Measurements from ENCODE around the gene EFCAB6.

EFCAB6 gene

DNA sequence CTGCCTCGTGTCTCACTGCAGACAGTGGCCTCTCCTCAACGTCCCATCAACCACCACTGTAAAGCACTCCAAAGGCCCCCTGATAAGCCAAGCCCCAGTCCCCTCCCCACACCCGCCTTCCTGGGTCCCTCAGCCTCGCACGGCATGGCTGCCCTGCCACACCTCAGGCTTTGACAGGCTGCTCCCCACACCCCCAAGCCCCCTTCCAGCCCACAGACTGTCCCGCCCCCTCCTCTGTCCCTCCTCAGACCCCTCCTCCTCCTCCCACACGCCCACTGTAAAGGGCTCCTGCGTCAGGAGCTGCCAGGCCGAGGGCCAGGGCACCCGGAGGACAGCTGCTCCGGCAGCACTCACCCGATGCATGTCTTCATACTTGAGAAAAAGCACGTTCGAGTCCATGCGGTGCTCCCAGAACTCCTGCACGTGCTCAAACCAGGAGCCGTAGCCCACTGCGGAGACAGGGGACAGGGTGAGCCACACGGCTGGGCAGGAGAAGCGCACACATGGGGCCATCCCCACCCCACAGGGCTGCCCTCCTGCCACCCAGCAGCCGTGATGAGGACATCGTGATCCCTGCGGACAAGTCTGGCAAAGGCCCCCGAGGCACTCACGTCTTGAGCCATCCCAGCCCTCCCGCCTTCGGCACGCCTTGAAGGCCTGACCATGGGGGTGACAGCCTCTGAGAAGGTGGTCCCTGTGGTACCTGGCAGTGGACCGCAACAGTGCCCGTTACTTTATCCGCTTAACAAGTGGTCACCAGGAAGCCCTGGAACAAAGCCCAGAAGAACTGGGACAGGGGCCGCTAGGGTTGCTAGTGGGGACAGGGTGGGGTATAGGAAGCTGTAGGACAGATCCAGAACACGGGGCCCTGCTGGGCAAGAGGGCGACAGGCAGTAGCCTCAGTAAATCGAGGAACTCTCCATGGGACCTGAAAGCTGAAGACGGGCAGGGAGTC is 21.5 kb upstream of the EFCAB6 start:
- H3K79me1 ChIP-seq (ENCODE audit: low read length): no peaks in the 10 kb centered on the region
- no peak overlapping the region for H2BK12ac ChIP-seq (ENCODE audit: low read length)
- no peak overlapping the region for H2BK120ac ChIP-seq (ENCODE audit: insufficient read depth, low read length, poor library complexity)
- H3K4me2 ChIP-seq (ENCODE audit: low read length): no peak overlapping the region
- no peak overlapping the region for H3K27ac ChIP-seq (ENCODE audit: low read depth, low read length)
- H4K8ac ChIP-seq (ENCODE audit: low read depth, low read length): no peak overlapping the region
- peaks cover 2% of the 10 kb centered on the region for H3K9me3 ChIP-seq (ENCODE audit: insufficient read depth, low read depth, low read length)
- DNase-seq: no peak
- H3K4me3 ChIP-seq (ENCODE audit: low read depth, low read length): no peak overlapping the region
- H2BK5ac ChIP-seq (ENCODE audit: low read depth, low read length, poor library complexity): no peak overlapping the region
- H3K23ac ChIP-seq (ENCODE audit: low read length): no peak overlapping the region
- no peak overlapping the region for H2AK5ac ChIP-seq (ENCODE audit: low read length)
- no peak overlapping the region for H3K14ac ChIP-seq (ENCODE audit: low read length)
- no peak overlapping the region for H3K18ac ChIP-seq (ENCODE audit: low read length)
- no peaks in the 10 kb centered on the region for H3K27me3 ChIP-seq (ENCODE audit: insufficient read depth, low read length)
- H3K36me3 ChIP-seq (ENCODE audit: control insufficient read depth in 1 of 2, insufficient read depth in 2 of 2, low read length in 2 of 2): no peaks in the 10 kb centered on the region
- no peak overlapping the region for H3K9ac ChIP-seq (ENCODE audit: low read length)
- H4K12ac ChIP-seq (ENCODE audit: low read depth, low read length): no peak overlapping the region
- no peak overlapping the region for H4K91ac ChIP-seq (ENCODE audit: low read depth, low read length)
- no peak overlapping the region for H3K4ac ChIP-seq (ENCODE audit: low read depth, low read length)
- no peaks in the 10 kb centered on the region for H3K79me2 ChIP-seq (ENCODE audit: control insufficient read depth, insufficient read depth, low read length, poor library complexity)
- whole genome bisulfite sequencing (ENCODE audit: extremely low coverage, insufficient coverage, insufficient read length): no CpG with 5 or more reads among the region's 36 CpGs
- H2AFZ ChIP-seq (ENCODE audit: insufficient read depth, low read length, poor library complexity): no peak overlapping the region
- H3K4me1 ChIP-seq (ENCODE audit: control insufficient read depth in 1 of 2, insufficient read depth in 2 of 2, low read length in 2 of 2): no peaks in the 10 kb centered on the region

DNA sequence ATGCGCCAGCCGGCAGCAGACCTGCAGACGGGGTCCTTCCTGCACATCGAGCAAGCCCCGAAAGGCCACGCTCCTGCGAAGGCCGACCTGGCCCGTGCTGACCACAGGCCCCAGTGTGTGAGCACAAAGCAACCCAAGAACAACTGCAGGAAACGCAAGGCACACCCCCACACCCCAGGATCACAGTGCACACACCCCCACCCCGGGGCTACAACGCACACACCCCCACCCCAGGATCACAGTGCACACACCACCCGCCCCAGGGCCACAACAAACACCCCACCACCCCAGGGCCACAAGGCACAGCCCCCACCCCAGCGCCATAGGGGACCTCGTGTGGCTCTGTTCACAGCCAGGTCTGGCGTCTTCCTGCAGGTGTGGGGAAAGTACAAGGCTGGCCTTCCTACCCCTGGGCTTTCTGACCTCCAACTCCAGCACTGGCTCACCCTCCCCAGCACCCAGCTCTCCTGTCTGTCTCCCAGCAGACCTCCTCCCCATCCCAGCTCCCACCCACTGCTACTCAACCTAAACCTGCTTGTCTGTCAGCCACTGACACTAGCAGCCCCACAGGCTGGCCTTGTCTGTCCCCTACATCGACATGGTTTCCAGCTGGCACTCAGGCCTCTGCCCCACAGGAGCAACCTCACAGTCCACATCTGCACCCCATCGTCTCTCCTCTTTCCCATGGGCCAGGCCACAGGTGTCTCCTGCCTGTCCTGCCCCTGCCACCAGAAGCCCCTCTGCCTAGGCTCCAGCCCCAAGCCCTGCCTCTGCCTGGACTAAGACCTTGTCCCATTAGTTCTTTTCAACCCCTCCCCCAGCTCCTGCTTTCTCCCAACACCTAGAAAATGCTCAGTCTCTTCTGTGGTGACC is 20.5 kb upstream of the EFCAB6 start:
- no peak overlapping the region for H3K23ac ChIP-seq (ENCODE audit: low read length)
- H4K91ac ChIP-seq (ENCODE audit: low read depth, low read length): no peak overlapping the region
- no peak overlapping the region for H2BK12ac ChIP-seq (ENCODE audit: low read length)
- no peak overlapping the region for H3K27ac ChIP-seq (ENCODE audit: low read depth, low read length)
- no peak overlapping the region for H3K9ac ChIP-seq (ENCODE audit: low read length)
- DNase-seq: no peak
- no peaks in the 10 kb centered on the region for H3K36me3 ChIP-seq (ENCODE audit: control insufficient read depth in 1 of 2, insufficient read depth in 2 of 2, low read length in 2 of 2)
- no peak overlapping the region for H3K4me2 ChIP-seq (ENCODE audit: low read length)
- no peak overlapping the region for H3K4me3 ChIP-seq (ENCODE audit: low read depth, low read length)
- H3K4me1 ChIP-seq (ENCODE audit: control insufficient read depth in 1 of 2, insufficient read depth in 2 of 2, low read length in 2 of 2): no peaks in the 10 kb centered on the region
- H3K18ac ChIP-seq (ENCODE audit: low read length): no peak overlapping the region
- no peak overlapping the region for H2AK5ac ChIP-seq (ENCODE audit: low read length)
- H3K9me3 ChIP-seq (ENCODE audit: insufficient read depth, low read depth, low read length): peaks cover 2% of the 10 kb centered on the region
- WGBS (ENCODE audit: extremely low coverage, insufficient coverage, insufficient read length): no CpG with 5 or more reads among the region's 18 CpGs
- no peaks in the 10 kb centered on the region for H3K79me1 ChIP-seq (ENCODE audit: low read length)
- no peak overlapping the region for H3K14ac ChIP-seq (ENCODE audit: low read length)
- no peak overlapping the region for H2BK120ac ChIP-seq (ENCODE audit: insufficient read depth, low read length, poor library complexity)
- no peak overlapping the region for H3K4ac ChIP-seq (ENCODE audit: low read depth, low read length)
- no peaks in the 10 kb centered on the region for H3K79me2 ChIP-seq (ENCODE audit: control insufficient read depth, insufficient read depth, low read length, poor library complexity)
- no peak overlapping the region for H4K12ac ChIP-seq (ENCODE audit: low read depth, low read length)
- H3K27me3 ChIP-seq (ENCODE audit: insufficient read depth, low read length): no peaks in the 10 kb centered on the region
- H2BK5ac ChIP-seq (ENCODE audit: low read depth, low read length, poor library complexity): no peak overlapping the region
- no peak overlapping the region for H2AFZ ChIP-seq (ENCODE audit: insufficient read depth, low read length, poor library complexity)
- H4K8ac ChIP-seq (ENCODE audit: low read depth, low read length): no peak overlapping the region

DNA sequence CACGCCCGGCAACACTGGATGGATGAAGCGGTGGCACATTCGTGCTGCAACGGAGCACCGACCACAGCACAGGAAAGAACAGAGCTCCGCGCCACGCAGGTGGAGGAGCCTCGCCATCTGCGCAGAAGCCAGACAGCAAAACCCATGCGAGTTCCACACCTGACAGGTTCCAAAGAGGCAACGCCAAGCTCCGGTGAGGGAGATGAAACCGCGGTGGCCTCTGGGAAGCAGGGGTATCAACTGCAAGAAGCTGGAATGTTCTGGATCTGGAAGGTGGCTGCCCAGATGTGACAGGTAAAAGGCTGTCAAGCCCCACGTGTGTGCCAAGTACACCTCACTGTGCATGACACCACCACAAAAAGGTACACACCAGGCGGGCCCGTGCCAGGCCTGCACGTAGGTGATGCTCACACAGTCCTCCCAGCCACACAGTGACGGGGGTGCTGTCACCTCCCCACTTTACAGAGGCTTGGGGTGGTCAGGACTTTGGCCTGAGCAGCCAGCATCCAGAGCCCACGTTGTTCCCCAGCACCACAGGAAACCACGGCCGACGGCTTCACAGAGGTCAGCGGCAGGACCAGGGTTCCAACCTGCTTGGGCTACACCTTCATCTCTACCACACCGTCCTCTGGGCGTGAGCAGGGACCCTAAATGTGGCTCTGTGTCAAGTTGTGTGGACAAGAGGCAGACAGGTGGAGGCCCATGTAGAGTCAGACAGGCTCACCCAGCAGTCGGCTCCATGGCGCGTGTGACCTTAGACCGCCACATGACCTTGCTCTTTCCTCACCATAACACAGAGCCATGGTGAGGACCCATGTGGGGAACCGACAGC is 19.7 kb upstream of the EFCAB6 start:
- no peak overlapping the region for H4K91ac ChIP-seq (ENCODE audit: low read depth, low read length)
- H3K4me2 ChIP-seq (ENCODE audit: low read length): no peak overlapping the region
- H3K79me2 ChIP-seq (ENCODE audit: control insufficient read depth, insufficient read depth, low read length, poor library complexity): no peaks in the 10 kb centered on the region
- no CpG with 5 or more reads among the region's 33 CpGs for WGBS (ENCODE audit: extremely low coverage, insufficient coverage, insufficient read length)
- H2BK12ac ChIP-seq (ENCODE audit: low read length): no peak overlapping the region
- no peak overlapping the region for H3K18ac ChIP-seq (ENCODE audit: low read length)
- no peak overlapping the region for H3K27ac ChIP-seq (ENCODE audit: low read depth, low read length)
- H3K14ac ChIP-seq (ENCODE audit: low read length): no peak overlapping the region
- DNase-seq: no peak
- H3K4me3 ChIP-seq (ENCODE audit: low read depth, low read length): no peak overlapping the region
- no peaks in the 10 kb centered on the region for H3K27me3 ChIP-seq (ENCODE audit: insufficient read depth, low read length)
- H4K12ac ChIP-seq (ENCODE audit: low read depth, low read length): no peak overlapping the region
- peaks cover 2% of the 10 kb centered on the region for H3K9me3 ChIP-seq (ENCODE audit: insufficient read depth, low read depth, low read length)
- no peaks in the 10 kb centered on the region for H3K4me1 ChIP-seq (ENCODE audit: control insufficient read depth in 1 of 2, insufficient read depth in 2 of 2, low read length in 2 of 2)
- H3K36me3 ChIP-seq (ENCODE audit: control insufficient read depth in 1 of 2, insufficient read depth in 2 of 2, low read length in 2 of 2): no peaks in the 10 kb centered on the region
- no peak overlapping the region for H3K9ac ChIP-seq (ENCODE audit: low read length)
- H2AFZ ChIP-seq (ENCODE audit: insufficient read depth, low read length, poor library complexity): no peak overlapping the region
- no peak overlapping the region for H2BK120ac ChIP-seq (ENCODE audit: insufficient read depth, low read length, poor library complexity)
- no peak overlapping the region for H3K23ac ChIP-seq (ENCODE audit: low read length)
- no peak overlapping the region for H2AK5ac ChIP-seq (ENCODE audit: low read length)
- no peaks in the 10 kb centered on the region for H3K79me1 ChIP-seq (ENCODE audit: low read length)
- H4K8ac ChIP-seq (ENCODE audit: low read depth, low read length): no peak overlapping the region
- no peak overlapping the region for H2BK5ac ChIP-seq (ENCODE audit: low read depth, low read length, poor library complexity)
- no peak overlapping the region for H3K4ac ChIP-seq (ENCODE audit: low read depth, low read length)

DNA sequence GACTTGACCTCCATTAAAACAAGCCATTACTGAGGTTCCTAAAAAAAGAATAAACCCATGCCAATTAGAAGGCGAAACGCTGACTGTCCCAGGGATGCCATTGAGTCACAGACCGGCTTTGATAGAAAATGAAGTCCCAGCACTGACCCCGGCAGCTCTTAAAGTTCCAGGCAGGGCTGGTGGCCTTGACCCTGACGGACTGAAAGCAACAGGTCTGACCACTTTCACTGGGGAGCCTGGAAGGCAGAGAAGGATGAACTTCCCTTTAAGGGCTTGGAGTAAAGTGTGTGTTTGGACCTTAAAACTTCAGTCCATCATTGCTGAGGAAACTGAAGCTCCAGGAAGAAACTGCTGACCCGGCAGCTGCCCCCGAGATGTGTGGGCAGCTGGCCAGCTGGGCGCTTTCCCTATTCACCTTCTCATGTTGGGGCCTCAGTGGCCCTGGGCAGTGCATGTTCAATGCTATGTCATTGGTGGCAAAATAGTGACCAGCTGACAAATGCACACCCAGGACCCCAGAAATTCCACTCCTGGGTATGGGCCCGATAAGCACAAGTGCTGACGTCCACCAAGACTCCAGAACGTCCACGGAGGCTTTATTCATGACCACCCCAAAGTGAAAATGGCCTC is 18.9 kb upstream of the EFCAB6 start:
- H2BK12ac ChIP-seq (ENCODE audit: low read length): no peak overlapping the region
- no peak overlapping the region for H3K4me2 ChIP-seq (ENCODE audit: low read length)
- no peaks in the 10 kb centered on the region for H3K36me3 ChIP-seq (ENCODE audit: control insufficient read depth in 1 of 2, insufficient read depth in 2 of 2, low read length in 2 of 2)
- no peak overlapping the region for H3K23ac ChIP-seq (ENCODE audit: low read length)
- no peak overlapping the region for H4K12ac ChIP-seq (ENCODE audit: low read depth, low read length)
- no peak overlapping the region for H3K4me3 ChIP-seq (ENCODE audit: low read depth, low read length)
- no peak overlapping the region for H3K18ac ChIP-seq (ENCODE audit: low read length)
- peaks cover 2% of the 10 kb centered on the region for H3K9me3 ChIP-seq (ENCODE audit: insufficient read depth, low read depth, low read length)
- no peak overlapping the region for H3K27ac ChIP-seq (ENCODE audit: low read depth, low read length)
- no peak overlapping the region for H2BK120ac ChIP-seq (ENCODE audit: insufficient read depth, low read length, poor library complexity)
- H3K79me1 ChIP-seq (ENCODE audit: low read length): no peaks in the 10 kb centered on the region
- no CpG with 5 or more reads among the region's 12 CpGs for WGBS (ENCODE audit: extremely low coverage, insufficient coverage, insufficient read length)
- no peak overlapping the region for H2AK5ac ChIP-seq (ENCODE audit: low read length)
- H3K4ac ChIP-seq (ENCODE audit: low read depth, low read length): no peak overlapping the region
- H3K14ac ChIP-seq (ENCODE audit: low read length): no peak overlapping the region
- H4K91ac ChIP-seq (ENCODE audit: low read depth, low read length): no peak overlapping the region
- H3K27me3 ChIP-seq (ENCODE audit: insufficient read depth, low read length): no peaks in the 10 kb centered on the region
- no peak for DNase-seq
- H3K9ac ChIP-seq (ENCODE audit: low read length): no peak overlapping the region
- no peak overlapping the region for H4K8ac ChIP-seq (ENCODE audit: low read depth, low read length)
- H2AFZ ChIP-seq (ENCODE audit: insufficient read depth, low read length, poor library complexity): no peak overlapping the region
- H3K79me2 ChIP-seq (ENCODE audit: control insufficient read depth, insufficient read depth, low read length, poor library complexity): no peaks in the 10 kb centered on the region
- no peak overlapping the region for H2BK5ac ChIP-seq (ENCODE audit: low read depth, low read length, poor library complexity)
- no peaks in the 10 kb centered on the region for H3K4me1 ChIP-seq (ENCODE audit: control insufficient read depth in 1 of 2, insufficient read depth in 2 of 2, low read length in 2 of 2)
